Thymus (tissue), 11 donors: ENCODE data around the gene TNFRSF11A. TPM values are rescaled to one million over a fixed set of nuclear protein-coding genes. Genes with fewer than 3 reads are reported as not detected.

Source experiments
- DNase-seq, 9 donors: peaks; one replicate each; pipeline ENCODE4 v3.0.0-alpha.2; 2013; ENCODE audit warnings: low spot score in 9 of 9, low read depth in 6 of 9, missing footprints in 1 of 9
- H3K27ac ChIP-seq, 2 donors: one replicate each; pipeline ENCODE4 v1.5.1; 2013; ENCODE audit warnings: control low read depth in 1 of 2, low read depth in 1 of 2, low read length in 1 of 2, mild to moderate bottlenecking in 1 of 2, moderate library complexity in 1 of 2
- H3K27me3 ChIP-seq, 2 donors: one replicate each; pipeline ENCODE4 v1.5.1; 2013; ENCODE audit warnings: low read length in 1 of 2; ENCODE audit not compliant: control insufficient read depth in 2 of 2, insufficient read depth in 1 of 2
- H3K36me3 ChIP-seq, 2 donors: one replicate each; pipeline ENCODE4 v1.5.1; 2013; ENCODE audit warnings: low read length in 1 of 2, mild to moderate bottlenecking in 1 of 2, moderate library complexity in 1 of 2; ENCODE audit not compliant: control insufficient read depth in 2 of 2, insufficient read depth in 2 of 2
- H3K4me1 ChIP-seq, 2 donors: one replicate each; pipeline ENCODE4 v1.5.1; 2013; ENCODE audit warnings: low read length in 2 of 2; ENCODE audit not compliant: control insufficient read depth in 2 of 2, insufficient read depth in 2 of 2
- H3K4me3 ChIP-seq, 2 donors: one replicate each; pipeline ENCODE4 v1.5.1; 2013; ENCODE audit warnings: low read length in 2 of 2, control low read depth in 1 of 2, mild to moderate bottlenecking in 1 of 2
- H3K9me3 ChIP-seq, 2 donors: one replicate each; pipeline ENCODE4 v1.5.1; 2013; ENCODE audit warnings: low read length in 1 of 2, mild to moderate bottlenecking in 1 of 2; ENCODE audit not compliant: control insufficient read depth in 2 of 2, insufficient read depth in 1 of 2
- WGBS: extraction: QIAGEN DNeasy Blood & Tissue Kit; methylation state at CpG from one replicate; pipeline ENCODE4 v1.1.7; 2013; 5-methylcytosine and 5-hydroxymethylcytosine counted together
- polyA plus RNA-seq: library from polyadenylated mRNA; stranded (reverse); fragments of 200-250 nt; gene quantifications from one replicate; pipeline ENCODE4 v1.2.3, GENCODE V29; 2013
- total RNA-seq: library from RNA; stranded (reverse); fragments of 120-200 nt; gene quantifications from one replicate; pipeline ENCODE4 v1.2.4, GENCODE V29; 2013
- donor health status: healthy.

TNFRSF11A gene
- total and polyA plus RNA-seq, 2 donors = 3.6 to 5.4 TPM

DNA sequence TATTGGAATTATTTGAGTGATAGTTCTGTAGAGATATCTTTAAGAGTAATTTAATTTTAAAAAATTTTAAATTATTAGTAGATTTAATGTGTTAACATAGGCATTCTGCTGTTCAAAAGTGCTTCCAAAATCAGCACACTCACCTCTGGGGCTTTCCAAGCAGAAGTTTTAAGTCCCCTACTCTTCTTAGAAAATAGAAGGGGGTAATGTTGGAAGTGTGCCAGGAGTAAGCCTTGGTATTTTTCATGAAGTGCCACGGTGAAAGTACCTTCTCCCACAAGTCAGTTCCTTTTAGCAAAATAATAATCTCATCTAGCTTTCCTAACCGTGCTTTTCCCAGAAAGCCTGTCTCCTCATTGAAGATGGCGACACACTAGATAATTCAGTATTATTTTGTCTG lies 3.9 kb upstream of the TNFRSF11A start:
- Histone ChIP-seq H3K27me3 (peaks cover 22 to 33% of the 10 kb centered on the region in 2 donors), H3K4me3 (no peak overlapping the region), H3K9me3 (no peaks in the 10 kb centered on the region), H3K4me1 (peaks cover 9 to 15% of the 10 kb centered on the region in 2 donors), H3K27ac (no peak overlapping the region), H3K36me3 (no peaks in the 10 kb centered on the region)
- DNase-seq = no peak
- 43% methylated on average over 3 of the region's 3 CpGs for WGBS

GRCh38 chr18:62323483-62324180 lies 1.5 kb upstream of the TNFRSF11A start:
- Histone ChIP-seq H3K27ac (no peak overlapping the region), H3K4me3 (no peak overlapping the region), H3K9me3 (no peaks in the 10 kb centered on the region), H3K36me3 (no peaks in the 10 kb centered on the region), H3K4me1 (peaks cover 9 to 15% of the 10 kb centered on the region in 2 donors), H3K27me3 (peaks cover 34 to 54% of the 10 kb centered on the region in 2 donors)
- no peak for DNase-seq
- 84% methylated on average over 6 of the region's 6 CpGs for WGBS

DNA sequence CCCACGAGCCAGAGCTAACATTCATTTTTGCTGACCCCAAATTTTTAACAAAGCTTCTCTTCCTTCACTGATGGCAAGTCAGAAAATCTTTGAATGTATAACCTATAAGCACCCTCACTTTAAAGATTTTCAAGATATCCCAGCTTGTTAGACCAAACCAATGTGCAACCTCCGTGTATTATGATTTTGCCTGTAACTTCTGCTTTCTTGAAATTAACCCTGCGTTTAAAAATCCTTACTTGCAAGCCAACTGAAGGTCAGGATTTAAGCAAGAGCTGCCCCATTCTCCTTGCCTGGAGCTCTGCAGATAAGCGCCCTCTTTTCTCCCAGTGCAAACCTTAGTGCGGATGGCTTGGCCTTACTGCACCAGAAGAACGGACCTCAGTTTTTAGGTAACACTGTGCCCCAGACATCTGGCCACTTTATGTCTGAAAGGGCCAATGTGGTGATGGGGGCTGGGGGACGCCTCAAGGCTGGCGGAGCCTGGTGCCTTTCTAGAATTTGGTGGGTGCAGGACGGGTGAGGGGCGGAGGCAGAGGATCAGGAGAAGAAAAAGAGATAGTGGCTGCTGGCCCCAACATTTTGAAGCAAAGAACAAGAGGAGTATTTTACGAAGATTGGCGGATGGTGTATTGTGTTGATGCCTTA lies 805 bp upstream of the TNFRSF11A start:
- H3K27ac ChIP-seq = no peak overlapping the region

GRCh38 chr18:62325806-62326645 lies 916 bp downstream of the TNFRSF11A start:
- Histone ChIP-seq H3K4me3 (peak overlapping the region; percentile 46 to 58), H3K4me1 (peaks cover 9 to 31% of the 10 kb centered on the region in 2 donors), H3K27me3 (peaks cover 37 to 67% of the 10 kb centered on the region in 2 donors), H3K9me3 (no peaks in the 10 kb centered on the region), H3K27ac (no peak overlapping the region), H3K36me3 (no peaks in the 10 kb centered on the region)
- 8% methylated on average over 45 of the region's 45 CpGs for WGBS
- peak in 2 of 9 donors; percentile 6 to 30 for DNase-seq

More for the DNA sequence above, 805 bp upstream of the TNFRSF11A start:
- H3K36me3 ChIP-seq = no peaks in the 10 kb centered on the region
- WGBS = 48% methylated on average over 12 of the region's 12 CpGs
- H3K9me3 ChIP-seq = no peaks in the 10 kb centered on the region
- H3K4me1 ChIP-seq = peaks cover 9 to 19% of the 10 kb centered on the region in 2 donors
- peaks cover 37 to 57% of the 10 kb centered on the region in 2 donors for H3K27me3 ChIP-seq
- no peak overlapping the region for H3K4me3 ChIP-seq
- no peak for DNase-seq

DNA sequence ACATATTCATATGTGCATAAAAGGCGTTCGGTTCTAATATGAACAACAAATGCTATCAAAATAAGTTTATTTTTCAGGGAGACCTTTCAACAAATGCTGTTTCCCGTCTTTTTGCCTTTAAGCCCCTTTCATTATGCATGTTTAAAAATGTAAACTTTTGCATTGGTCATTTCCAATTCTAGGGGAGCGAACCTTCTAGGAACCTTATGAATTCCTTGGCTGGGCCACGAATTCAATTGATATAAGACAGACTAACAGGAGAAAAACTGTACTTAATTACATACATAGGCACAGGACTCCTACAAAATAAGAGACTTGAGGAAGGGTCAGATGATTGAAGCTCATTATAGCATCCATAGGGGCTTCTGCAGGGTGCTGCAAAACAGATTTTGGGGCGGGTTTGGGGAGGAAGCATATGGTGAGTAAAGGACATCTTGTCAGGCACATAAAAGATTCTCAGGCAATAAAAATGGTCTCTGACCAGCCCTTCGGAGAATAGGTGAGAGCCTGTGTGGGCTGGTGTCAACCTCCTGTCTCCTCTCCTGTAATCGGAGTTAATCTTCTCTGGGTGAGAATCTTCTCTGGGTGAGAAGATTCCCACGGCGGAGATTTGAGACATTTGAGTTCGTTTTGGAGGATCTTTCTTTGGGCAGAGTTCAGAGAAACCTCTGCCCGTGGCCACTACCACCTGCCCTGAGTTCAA lies 1.7 kb downstream of the TNFRSF11A start:
- Histone ChIP-seq H3K9me3 (no peaks in the 10 kb centered on the region), H3K4me3 (no peak overlapping the region), H3K4me1 (peaks cover 9 to 33% of the 10 kb centered on the region in 2 donors), H3K27ac (no peak overlapping the region), H3K36me3 (no peaks in the 10 kb centered on the region), H3K27me3 (peaks cover 37 to 67% of the 10 kb centered on the region in 2 donors)
- WGBS = 82% methylated on average over 12 of the region's 12 CpGs
- no peak for DNase-seq

GRCh38 chr18:62327977-62328376 lies 2.9 kb downstream of the TNFRSF11A start:
- Histone ChIP-seq H3K36me3 (no peaks in the 10 kb centered on the region), H3K4me1 (peaks cover 9 to 33% of the 10 kb centered on the region in 2 donors), H3K9me3 (no peaks in the 10 kb centered on the region), H3K4me3 (no peak overlapping the region), H3K27me3 (peaks cover 37 to 66% of the 10 kb centered on the region in 2 donors), H3K27ac (no peak overlapping the region)
- DNase-seq = no peak
- WGBS = 95% methylated on average over 7 of the region's 7 CpGs

GRCh38 chr18:62328586-62329525 lies 3.7 kb downstream of the TNFRSF11A start:
- no peaks in the 10 kb centered on the region for H3K9me3 ChIP-seq
- no peak overlapping the region for H3K4me3 ChIP-seq
- 93% methylated on average over 6 of the region's 6 CpGs for WGBS
- DNase-seq = no peak
- peaks cover 9 to 33% of the 10 kb centered on the region in 2 donors for H3K4me1 ChIP-seq
- H3K36me3 ChIP-seq = no peaks in the 10 kb centered on the region
- peaks cover 36 to 58% of the 10 kb centered on the region in 2 donors for H3K27me3 ChIP-seq
- no peak overlapping the region for H3K27ac ChIP-seq
